NCI-H226 (cell line): ENCODE results near the gene APLP1.
A peak's percentile ranks its signal among the peaks of the same experiment; 100 is the strongest.
"Not testable (repeated sequence)": the region's sequence is repeated elsewhere in the genome, so short reads cannot be mapped to it uniquely, and the experiment has no call there.

Source experiments
- DNase-seq: peaks from one replicate; pipeline ENCODE4 v3.0.0-alpha.2; 2015

Gene APLP1

DNA sequence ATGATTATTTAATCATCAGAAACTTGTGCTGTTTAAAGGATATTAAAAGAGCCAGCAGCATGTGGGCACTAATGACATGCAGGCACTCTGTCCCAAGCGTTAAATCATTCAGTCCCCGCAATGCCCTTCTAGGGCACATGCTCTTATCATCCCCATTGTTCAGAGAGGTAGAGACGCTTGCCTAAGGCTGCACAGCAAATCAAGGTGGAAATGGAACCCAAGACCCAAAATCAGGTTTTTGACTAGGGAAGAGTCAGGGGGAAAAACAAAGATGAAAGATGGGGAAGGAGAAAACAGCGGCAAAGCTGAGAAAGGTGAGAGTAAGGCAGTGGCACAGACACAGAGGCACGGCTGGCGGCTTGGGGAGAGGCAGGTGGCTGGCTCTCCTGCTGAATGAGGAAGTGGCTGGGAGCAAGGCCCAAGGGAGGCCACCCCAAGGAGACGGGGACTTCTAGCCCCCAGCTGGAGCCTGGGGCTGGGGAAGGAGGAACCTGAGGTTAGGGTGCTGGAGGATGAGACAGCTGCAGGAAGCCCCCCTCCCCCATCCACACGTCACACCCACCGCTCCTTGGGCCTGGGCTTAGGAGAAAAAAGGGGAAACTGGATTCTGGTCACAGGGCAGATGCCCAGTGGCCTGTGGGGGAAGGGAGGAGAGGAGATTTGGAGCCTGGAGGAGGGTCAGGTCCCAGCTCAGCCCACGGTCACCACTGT, 40.8 kb downstream of the APLP1 start:
- DNase-seq = no peak

DNA sequence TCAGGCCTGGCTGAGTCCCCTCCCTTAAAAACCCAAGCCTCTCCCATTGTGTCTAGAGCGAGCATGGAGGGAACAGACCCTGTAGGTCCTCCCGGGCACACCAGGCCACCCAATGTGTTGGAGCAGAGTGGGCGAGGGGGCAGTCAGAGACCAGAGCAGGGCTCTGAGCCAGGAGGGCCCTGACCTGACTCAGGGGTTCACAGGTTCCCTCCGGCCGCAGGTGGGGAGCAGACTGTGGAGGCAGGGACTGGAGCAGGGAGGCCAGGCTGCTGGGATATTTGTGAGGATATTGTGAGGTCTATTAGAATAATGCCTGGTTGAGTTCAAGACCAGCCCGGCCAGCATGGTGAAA, 41.3 kb downstream of the APLP1 start:
- DNase-seq = no peak

DNA sequence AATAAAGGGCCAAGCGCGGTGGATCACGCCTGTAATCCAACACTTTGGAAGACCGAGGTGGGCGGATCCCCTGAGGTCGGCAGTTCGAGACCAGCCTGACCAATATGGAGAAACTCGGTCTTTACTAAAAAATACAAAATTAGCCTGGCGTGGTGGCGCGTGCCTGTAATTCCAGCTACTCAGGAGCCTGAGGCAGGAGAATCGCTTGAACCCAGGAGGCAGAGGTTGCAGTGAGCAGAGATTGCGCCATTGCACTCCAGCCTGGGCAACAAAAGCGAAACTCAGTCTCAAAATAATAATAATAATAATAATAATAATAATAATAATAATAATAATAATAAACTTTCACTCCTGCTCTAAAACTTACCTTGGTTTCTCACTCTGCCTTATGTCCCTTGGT, 42.0 kb downstream of the APLP1 start:
- DNase-seq = not testable (repeated sequence)

DNA sequence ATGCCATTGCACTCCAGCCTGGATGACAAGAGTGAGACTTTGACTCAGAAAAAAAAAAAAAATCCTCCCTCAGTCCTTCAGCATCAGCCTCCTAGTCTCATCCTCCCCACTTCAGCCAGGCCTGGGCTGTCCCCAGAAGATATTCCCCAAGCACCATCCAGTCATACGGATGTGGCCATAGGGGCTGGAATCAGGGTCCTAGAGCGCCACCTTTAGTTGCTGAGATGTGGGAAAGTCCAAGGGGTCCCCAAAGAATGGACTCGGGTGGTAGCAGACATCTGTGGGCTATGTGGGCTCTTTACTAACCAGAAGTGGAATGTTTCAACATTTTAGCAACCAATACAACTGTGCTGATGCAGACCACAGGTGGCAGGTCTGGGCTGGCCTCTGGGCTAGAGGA, 42.8 kb downstream of the APLP1 start:
- DNase-seq = no peak

DNA sequence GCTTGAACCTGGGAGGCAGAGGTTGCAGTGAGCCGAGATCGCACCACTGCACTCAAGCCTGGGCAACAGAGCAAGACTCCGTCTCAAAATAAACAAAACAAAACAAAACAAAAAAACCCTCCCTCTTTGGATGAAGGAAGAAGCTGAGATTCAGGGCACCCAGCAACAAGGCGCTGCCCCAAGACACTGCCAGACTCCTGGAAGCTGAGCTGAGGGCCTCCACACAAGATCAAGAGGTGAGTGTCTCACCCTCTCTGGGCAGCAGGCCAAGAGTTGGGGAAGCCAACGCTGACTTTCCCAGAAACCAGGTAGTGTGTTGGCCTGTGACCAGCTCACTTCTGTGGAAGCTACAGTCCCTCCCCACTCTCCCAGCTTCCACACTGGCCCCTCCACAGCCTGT, 43.4 kb downstream of the APLP1 start:
- peak; percentile 58 for DNase-seq

DNA sequence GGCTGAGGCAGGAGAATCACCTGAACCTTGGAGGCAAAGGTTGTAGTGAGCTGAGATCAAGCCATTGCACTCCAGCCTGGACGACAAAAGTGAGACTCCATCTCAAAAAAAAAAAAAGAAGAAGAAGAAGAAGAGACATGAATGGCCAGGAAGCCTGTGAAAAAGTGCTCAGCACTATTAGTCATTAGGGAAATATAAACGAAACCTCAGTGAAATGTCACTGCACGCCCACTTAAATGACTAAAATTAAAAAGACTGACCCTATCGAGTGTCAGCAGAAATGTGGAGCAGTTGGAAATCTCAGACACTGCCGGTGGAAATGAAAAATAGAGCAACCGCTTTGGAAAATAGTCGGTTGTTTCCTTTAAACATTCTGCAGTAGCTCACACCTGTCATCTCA, 45.2 kb downstream of the APLP1 start:
- no peak for DNase-seq

DNA sequence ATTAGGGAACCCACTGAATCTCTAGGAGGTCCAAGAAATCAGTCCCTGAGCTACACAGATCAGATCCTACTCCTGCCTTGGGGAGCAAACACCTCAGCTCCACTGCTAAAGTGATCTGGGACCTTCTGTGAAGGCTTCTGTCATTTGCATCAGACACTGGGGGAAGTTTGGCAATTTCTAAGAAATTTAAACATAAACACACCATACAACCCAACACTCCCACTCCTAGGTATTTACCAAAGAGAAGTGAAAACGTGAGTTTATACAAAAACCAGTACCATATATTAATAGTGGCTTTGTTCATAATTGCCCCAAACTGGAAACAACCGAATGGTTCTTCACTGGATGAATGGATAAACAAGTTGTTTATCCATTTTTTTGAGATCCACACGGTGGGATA, 47.1 kb downstream of the APLP1 start:
- DNase-seq = no peak

DNA sequence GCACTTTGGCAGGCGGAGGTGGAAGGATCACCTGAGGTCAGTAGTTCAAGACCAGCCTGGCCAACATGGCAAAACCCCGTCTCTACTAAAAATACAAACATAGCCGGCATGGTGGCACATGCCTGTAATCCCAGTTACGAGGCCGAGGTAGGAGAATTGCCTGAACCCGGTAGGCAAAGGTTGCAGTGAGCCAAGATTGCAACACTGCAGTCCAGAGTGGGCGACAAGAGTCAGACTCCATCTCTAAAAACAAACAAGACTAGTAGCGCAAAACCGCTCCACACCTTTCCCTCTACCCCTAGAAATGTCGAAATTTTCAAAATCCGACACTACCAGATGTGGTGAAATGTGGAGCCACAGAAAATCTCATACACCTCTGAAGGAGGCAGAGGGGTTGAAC, 50.9 kb downstream of the APLP1 start:
- no peak for DNase-seq

DNA sequence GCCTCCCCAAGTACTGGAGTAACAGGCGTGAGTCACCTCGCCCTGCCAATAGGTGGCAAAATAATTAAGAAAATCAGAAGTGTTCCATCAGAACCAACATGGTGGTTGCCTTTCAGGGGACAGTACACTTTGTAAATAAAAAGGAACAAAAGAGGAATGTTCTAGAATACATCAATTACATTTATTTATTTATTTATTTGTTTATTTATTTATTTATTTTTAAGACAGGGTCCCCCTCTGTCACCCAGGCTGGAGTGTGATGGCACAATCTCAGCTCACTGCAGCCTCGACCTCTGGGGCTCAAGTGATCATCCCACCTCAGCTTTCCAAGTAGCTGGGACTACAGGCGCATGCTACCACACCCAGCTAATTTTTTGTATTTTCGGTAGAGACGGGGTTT, 52.6 kb downstream of the APLP1 start:
- DNase-seq = no peak

DNA sequence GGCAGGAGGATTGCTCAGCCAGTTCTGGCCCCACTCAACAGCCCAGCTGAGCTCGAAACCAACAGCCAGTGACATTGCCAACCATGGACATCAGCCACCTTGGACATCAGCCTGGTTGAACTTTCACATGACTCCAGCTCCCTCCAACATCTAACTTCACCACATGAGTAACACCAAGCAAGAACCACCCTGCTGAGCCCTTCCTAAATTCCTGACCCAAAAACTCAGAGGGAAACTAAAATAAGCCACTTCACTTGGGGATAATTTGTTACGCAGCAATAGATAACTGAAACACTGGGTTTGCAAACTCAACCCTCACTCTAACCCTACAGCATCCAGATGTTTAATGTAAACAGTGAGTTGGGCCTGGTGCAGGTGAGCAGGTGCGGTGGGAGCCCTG, 57.1 kb downstream of the APLP1 start:
- no peak for DNase-seq

DNA sequence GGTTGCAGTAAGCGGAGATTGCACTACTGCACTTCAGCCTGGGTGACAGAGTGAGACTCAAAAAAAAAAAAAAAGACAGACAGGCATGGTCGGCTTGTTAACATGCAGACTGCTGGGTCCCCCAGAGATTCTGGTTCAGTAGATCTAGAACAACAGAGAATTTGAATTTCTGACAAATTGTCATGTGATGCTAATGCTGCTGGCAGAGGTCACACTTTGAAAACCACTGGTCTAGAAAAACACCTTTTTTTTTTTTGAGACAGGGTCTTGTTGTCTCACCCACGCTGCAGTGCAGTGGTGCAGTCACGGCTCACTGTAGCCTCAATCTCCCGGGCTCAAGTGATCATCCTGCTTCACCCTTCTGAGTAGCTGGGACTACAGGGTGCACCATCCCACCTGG, 60.1 kb downstream of the APLP1 start:
- DNase-seq = no peak
